Fibroblast of gingiva (primary cell): ENCODE results near the gene ATP13A4.

Source experiments
- DNase-seq: peaks from one replicate; pipeline ENCODE4 v3.0.0-alpha.2; 2011; ENCODE audit warnings: low read depth

The ATP13A4 gene

DNA sequence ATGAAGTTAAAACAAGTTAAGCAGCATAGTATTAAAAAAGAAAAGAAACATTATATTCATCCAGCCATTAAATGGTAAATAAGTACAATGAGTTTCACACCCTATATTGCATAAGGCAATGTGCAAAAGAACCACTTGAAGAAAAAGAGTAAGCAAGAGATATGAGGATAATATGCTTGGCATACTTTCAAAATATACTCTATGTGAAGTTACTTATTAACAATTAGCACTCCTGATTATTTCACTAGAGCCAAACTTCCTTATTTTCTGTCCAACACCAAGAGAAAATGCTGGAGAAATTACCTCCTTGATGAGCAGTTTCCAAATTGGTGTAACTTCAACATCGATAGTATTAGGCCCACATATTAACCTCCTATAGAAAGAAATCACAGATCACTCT is 63.7 kb downstream of the ATP13A4 start:
- DNase-seq: no peak

- DNase-seq: no peak
Observed at GRCh38 chr3:193490580-193490979, 64.1 kb downstream of the ATP13A4 start.

- DNase-seq: no peak
Observed at GRCh38 chr3:193489949-193490348, 64.7 kb downstream of the ATP13A4 start.

DNA sequence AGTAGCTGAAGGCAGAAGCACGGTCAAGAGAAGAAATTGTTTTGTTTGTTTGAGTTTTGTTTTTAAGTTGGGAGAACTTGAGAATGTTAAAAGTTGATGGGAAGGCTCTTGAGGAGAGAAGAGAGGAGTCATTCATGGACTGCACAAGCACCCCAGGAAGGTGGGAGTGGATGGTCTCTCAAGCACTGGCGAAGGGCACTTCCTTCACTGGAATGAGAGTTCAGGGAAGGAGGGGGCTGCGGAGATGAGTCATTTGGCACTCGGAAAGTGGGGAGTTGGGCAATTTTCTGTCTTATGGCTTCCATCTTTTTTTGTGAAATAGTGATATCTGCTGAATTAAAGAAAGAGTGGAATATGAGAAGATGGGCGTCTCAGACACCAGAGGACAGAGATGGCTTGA is 66.0 kb downstream of the ATP13A4 start:
- no peak for DNase-seq

DNA sequence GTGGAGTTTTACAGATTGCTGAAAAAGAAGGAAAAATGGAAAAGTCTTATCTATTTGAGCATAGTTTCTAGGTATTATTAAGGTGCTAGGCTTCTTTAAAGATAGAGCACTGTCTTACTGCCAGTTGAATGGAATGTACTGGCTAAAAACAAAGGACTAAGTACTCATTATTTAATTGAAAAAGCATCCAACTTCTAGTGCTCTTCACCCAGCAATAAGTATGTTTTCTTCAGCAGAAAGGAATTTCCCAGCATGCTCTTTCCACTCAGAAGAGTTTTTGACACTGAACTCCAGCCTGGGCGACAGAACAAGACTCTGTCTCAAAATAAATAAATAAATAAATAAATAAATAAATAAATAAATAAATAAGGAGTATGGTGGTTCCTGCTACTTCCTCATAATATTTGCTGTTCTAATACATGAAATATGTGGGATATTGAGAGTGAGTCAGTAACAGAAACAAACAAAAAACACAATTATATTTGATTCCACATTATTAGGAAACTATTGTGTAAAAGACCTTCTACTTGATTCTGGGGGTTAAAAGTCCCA is 70.6 kb downstream of the ATP13A4 start:
- DNase-seq: no peak

DNA sequence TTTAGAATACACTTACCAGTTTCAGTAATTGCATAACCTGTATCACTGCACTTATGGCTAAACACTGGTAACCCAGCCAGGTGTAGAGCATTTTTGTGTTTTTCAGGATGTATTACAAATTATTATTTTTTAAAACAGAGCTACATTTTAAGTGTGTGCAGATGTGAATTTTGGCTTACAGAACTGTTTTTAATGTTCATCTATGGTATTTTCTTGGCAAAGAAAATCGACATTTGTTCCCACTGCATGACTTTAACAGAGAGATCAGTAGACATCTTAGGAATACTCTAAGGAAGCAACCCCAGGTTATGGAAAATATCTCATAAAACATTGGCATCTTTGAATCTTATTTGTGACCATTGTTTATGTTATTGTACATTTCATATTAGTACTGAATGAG is 73.3 kb downstream of the ATP13A4 start:
- DNase-seq: no peak

DNA sequence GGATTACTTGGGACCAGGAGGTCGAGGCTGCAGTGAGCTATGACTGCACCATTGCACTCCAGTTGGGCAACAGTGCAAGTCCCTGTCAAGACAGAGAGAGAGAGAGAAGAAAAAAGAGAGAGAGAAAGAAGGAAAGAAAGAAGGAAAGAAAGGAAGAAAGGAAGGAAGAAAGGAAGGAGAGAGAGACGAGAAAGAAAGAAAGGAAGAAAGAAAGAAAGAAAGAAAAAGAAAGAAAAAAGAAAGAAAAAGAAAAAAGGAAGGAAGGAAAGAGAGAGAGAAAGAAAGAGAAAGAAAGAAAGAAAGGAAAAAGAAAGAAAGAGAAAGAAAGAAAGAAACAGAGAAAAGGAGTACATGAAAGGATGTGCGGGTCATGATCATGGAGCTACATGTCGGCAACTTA is 80.2 kb downstream of the ATP13A4 start:
- DNase-seq: no peak

- no peak for DNase-seq
Observed at GRCh38 chr3:193470710-193471109, 84.0 kb downstream of the ATP13A4 start.

DNA sequence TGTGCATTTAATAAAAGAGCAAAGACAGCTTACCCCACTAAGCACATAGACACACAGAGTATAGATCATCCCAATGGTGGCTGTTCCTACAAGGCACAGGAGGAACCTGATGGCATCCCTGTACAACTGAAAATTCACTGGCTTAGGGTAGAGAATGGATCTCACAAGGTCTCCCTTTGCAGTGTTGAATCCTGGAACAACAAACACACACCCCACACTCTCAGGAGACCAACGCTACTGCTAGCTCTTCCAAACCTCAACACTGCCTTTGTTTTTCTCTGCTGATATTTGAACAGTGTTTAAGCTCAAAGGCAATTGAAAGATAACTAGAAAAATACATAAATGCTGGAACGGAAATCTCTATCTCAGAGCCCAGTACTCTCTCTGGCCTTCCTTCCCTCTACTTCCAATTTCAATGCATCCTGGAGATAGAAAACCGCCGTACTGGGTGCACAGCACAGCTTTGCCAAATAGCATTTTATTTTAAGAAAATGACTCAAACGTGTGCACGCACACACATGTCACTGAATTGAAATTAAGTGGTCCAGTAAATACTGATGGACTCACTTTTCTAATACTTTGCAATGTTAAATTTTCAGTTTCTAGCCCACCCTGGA is 88.6 kb downstream of the ATP13A4 start:
- DNase-seq: no peak

DNA sequence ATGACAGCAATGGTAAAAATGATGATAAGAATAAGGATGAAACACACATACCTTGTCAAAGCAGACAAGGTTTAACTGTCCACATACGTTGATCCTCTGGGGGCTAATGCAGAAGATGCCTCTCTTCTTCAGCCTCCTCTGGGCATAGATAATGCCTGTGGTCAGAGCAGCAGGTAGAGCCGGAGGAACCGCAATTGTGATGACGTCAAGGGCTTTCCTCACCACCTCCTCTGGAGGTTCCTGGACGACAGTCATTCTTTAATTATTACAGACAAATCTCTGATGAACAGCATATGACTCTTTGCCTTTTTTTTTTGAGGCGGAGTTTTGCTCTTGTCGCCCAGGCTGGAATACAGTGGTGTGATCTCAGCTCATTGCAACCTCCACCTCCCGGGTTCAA is 89.8 kb downstream of the ATP13A4 start:
- DNase-seq: no peak

GRCh38 chr3:193457526-193457925 is 97.2 kb downstream of the ATP13A4 start:
- no peak for DNase-seq

DNA sequence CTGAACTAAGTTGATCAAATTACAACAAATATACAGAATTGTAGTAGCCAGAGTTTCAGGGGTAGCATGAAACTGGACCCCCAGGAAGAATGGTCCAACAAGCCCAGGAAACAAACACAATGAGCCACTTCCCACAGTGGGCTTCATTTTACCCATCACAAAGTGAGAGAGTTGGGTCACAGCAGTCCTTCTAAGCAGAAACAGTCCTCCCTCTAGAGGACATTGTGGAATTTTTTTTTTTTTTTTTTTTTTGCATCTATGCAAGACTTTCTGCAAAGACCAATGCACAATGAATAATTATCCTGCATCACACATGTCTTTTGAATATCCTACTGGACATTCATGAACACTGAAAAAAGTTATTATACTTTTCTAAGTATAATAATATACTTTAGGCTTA is 102.4 kb downstream of the ATP13A4 start:
- no peak for DNase-seq

- DNase-seq: no peak
Observed at GRCh38 chr3:193451902-193452301, 102.8 kb downstream of the ATP13A4 start.

DNA sequence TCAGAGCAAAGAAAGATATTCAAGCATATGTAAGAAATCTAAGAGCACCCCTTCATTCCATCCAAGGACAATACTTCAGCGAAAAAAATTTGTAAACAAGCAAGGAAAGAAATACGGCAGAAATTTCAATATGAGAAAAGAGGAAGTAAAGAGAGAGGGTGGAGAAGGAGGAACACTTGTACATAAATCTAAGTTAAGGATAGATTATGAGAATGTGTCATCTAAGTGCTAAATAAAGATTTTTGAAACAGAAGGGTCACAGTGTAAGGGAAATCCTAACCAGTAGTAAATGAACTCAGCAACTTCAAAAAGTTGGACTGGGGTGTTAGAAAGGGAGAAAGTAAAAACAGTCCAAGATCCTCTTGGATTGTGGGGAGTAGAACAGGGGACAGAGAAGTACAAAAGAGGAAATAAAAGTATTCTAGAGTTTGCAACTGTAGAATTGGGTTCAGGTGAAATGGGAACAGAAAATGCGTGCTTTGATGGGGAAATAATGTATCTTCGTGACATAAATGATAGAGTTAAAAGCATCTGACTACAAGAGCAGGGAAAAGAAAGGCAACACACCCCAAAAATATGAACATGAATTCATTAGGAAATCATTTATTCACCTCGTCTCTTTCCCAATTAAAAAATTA is 107.6 kb downstream of the ATP13A4 start:
- no peak for DNase-seq

GRCh38 chr3:193439423-193439822 is 115.3 kb downstream of the ATP13A4 start:
- DNase-seq: no peak

GRCh38 chr3:193418576-193419373 is 135.9 kb downstream of the ATP13A4 start:
- DNase-seq: no peak

DNA sequence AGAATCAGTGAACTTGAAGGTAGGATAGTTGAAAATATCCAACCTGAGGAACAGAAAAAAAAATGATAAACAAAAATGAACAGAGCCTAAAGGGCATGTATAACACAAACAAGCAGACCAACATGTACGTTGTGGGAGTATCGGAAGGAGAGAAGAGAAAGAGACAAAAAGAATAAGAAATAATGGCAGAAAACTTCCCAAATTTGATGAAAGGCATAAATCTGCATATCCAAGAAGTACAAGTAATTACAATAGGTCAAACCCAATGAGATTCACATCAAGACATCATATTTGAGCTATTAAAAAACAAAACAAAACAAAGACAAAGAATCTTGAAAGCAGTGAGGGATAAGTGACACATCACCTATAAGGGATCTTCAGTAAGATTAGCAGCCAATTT is 138.1 kb downstream of the ATP13A4 start:
- DNase-seq: no peak

GRCh38 chr3:193407688-193408087 is 147.0 kb downstream of the ATP13A4 start:
- no peak for DNase-seq

GRCh38 chr3:193407112-193407511 is 147.6 kb downstream of the ATP13A4 start:
- DNase-seq: no peak

DNA sequence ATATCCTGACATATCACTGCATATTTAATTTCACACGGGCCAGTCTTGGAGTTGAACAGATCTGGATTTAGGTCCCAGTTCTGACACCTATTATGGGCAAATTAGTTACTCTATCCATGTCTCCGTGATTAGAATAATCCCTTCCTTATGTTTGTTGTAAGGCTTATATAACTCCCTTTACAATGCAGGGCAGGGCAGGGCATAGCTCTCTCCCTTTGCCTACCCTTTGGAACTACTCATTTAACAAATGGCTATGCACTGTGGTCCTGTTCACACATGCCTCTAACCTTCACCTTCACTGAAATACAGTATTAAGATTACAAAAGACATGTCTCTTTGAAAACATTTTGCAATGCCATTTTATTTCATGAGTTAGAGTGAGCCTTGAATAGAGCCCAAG is 151.4 kb downstream of the ATP13A4 start:
- DNase-seq: no peak

- DNase-seq: no peak
Observed at GRCh38 chr3:193400304-193400703, 154.4 kb downstream of the ATP13A4 start.

DNA sequence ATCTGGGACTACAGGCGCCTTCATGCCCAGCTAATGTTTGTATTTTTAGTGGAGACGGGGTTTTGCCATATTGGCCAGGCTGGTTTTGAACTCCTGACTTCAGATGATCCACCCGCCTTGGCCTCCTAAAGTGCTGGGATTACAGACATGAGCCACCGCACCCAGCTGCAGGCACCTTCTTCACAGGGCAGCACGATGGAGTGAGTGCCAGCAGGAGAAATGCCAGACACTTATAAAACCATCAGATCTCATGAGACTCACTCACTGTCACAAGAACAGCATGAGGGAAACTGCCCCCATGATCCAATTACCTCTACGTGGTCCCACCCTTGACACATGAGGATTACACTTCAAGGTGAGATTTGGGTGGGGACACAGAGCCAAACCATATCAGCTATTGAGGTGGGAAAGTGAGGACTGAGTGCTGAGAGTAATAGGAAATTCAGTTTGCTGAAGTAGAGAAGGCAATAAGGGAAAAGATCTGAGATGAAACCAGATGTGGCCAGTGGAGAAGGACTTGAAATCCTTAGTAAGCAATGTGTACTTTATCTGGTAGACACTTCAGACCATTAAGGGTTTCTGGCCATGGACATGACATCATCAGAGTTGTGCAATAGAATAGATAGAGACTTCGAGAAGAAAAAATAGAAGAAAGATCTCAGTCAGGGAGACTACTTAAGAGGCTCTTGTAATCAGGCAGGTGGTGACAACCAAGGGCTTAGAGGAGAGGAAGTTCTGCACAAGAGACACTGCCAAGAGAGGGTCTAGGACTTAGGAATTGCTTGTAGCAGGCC is 158.0 kb downstream of the ATP13A4 start:
- no peak for DNase-seq
